ENCODE data around the gene CLEC4M. TPM values are rescaled to one million over a fixed set of nuclear protein-coding genes. Genes with fewer than 3 reads are reported as not detected.

Gene CLEC4M
- total and polyA plus RNA-seq, 2 experiments from 2014 or later, result not detected

DNA sequence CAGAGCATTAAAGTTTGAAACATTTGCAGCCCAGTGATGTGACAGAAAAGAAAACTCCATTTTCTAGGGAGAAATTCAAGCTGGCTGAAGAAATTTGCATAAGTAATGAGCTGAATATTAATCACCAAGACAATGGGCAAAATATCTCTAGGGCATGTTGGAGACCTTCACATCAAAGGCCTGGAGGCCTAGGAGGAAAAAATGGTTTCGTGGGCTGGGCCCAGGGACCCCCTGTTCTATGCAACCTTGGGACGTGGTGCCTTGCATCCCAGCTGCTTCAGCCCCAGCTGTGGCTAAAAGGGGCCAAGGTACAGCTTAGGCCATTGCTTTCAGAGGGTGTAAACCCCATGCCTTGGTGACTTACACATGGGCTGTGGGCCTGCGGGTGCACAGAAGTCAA, 5.7 kb upstream of the CLEC4M start:
- no peaks in the 10 kb centered on the region for H3K79me2 ChIP-seq (replicated peaks; ENCODE audit: insufficient read depth)
- H3K36me3 ChIP-seq (ENCODE audit: insufficient read depth), result peaks cover 6% of the 10 kb centered on the region; the same call in 1 of the 2 replicates
- DNase-seq (ENCODE audit: low spot score), result no peak
- H3K27ac ChIP-seq (ENCODE audit: low read depth), result no peak overlapping the region
- Mint-ChIP-seq H3K36me3 (ENCODE audit: low read depth) (peaks cover 38% of the 10 kb centered on the region), H3K9me3 (peaks cover 84% of the 10 kb centered on the region), H3K27me3 (ENCODE audit: insufficient read depth, low read depth, poor library complexity) (peaks cover 4% of the 10 kb centered on the region), H3K4me1 (no peaks in the 10 kb centered on the region), H3K4me3 (no peak overlapping the region), H3K27ac (no peak overlapping the region)
- no peak for TF ChIP-seq EZH2 (IDR thresholded peaks at IDR 0.05; ENCODE audit: low read depth, unreplicated experiment)
- TF ChIP-seq ZNF331 (CRISPR knock-in tag; IDR thresholded peaks at IDR 0.05; ENCODE audit: low read depth), result no peak
- no peak for TF ChIP-seq CREB1 (CRISPR knock-in tag; IDR thresholded peaks at IDR 0.05; ENCODE audit: low read depth)
- TF ChIP-seq EZH2phosphoT487 (IDR thresholded peaks at IDR 0.05; ENCODE audit: unreplicated experiment), result no peak
- TF ChIP-seq, protein P1, sequence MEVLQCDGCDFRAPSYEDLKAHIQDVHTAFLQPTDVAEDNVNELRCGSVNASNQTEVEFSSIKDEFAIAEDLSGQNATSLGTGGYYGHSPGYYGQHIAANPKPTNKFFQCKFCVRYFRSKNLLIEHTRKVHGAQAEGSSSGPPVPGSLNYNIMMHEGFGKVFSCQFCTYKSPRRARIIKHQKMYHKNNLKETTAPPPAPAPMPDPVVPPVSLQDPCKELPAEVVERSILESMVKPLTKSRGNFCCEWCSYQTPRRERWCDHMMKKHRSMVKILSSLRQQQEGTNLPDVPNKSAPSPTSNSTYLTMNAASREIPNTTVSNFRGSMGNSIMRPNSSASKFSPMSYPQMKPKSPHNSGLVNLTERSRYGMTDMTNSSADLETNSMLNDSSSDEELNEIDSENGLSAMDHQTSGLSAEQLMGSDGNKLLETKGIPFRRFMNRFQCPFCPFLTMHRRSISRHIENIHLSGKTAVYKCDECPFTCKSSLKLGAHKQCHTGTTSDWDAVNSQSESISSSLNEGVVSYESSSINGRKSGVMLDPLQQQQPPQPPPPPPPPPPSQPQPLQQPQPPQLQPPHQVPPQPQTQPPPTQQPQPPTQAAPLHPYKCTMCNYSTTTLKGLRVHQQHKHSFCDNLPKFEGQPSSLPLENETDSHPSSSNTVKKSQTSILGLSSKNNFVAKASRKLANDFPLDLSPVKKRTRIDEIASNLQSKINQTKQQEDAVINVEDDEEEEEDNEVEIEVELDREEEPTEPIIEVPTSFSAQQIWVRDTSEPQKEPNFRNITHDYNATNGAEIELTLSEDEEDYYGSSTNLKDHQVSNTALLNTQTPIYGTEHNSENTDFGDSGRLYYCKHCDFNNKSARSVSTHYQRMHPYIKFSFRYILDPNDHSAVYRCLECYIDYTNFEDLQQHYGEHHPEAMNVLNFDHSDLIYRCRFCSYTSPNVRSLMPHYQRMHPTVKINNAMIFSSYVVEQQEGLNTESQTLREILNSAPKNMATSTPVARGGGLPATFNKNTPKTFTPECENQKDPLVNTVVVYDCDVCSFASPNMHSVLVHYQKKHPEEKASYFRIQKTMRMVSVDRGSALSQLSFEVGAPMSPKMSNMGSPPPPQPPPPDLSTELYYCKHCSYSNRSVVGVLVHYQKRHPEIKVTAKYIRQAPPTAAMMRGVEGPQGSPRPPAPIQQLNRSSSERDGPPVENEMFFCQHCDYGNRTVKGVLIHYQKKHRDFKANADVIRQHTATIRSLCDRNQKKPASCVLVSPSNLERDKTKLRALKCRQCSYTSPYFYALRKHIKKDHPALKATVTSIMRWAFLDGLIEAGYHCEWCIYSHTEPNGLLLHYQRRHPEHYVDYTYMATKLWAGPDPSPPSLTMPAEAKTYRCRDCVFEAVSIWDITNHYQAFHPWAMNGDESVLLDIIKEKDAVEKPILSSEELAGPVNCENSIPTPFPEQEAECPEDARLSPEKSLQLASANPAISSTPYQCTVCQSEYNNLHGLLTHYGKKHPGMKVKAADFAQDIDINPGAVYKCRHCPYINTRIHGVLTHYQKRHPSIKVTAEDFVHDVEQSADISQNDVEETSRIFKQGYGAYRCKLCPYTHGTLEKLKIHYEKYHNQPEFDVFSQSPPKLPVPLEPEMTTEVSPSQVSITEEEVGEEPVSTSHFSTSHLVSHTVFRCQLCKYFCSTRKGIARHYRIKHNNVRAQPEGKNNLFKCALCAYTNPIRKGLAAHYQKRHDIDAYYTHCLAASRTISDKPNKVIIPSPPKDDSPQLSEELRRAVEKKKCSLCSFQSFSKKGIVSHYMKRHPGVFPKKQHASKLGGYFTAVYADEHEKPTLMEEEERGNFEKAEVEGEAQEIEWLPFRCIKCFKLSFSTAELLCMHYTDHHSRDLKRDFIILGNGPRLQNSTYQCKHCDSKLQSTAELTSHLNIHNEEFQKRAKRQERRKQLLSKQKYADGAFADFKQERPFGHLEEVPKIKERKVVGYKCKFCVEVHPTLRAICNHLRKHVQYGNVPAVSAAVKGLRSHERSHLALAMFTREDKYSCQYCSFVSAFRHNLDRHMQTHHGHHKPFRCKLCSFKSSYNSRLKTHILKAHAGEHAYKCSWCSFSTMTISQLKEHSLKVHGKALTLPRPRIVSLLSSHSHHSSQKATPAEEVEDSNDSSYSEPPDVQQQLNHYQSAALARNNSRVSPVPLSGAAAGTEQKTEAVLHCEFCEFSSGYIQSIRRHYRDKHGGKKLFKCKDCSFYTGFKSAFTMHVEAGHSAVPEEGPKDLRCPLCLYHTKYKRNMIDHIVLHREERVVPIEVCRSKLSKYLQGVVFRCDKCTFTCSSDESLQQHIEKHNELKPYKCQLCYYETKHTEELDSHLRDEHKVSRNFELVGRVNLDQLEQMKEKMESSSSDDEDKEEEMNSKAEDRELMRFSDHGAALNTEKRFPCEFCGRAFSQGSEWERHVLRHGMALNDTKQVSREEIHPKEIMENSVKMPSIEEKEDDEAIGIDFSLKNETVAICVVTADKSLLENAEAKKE (CRISPR knock-in tag; IDR thresholded peaks at IDR 0.05), result no peak
- no peak for TF ChIP-seq POLR2AphosphoS5 (IDR thresholded peaks at IDR 0.05; ENCODE audit: low read depth)
- TF ChIP-seq JUNB (IDR thresholded peaks at IDR 0.05; ENCODE audit: unreplicated experiment), result no peak
- no peak for TF ChIP-seq NANOG (IDR thresholded peaks at IDR 0.05; ENCODE audit: borderline replicate concordance)
- TF ChIP-seq, protein P2, sequence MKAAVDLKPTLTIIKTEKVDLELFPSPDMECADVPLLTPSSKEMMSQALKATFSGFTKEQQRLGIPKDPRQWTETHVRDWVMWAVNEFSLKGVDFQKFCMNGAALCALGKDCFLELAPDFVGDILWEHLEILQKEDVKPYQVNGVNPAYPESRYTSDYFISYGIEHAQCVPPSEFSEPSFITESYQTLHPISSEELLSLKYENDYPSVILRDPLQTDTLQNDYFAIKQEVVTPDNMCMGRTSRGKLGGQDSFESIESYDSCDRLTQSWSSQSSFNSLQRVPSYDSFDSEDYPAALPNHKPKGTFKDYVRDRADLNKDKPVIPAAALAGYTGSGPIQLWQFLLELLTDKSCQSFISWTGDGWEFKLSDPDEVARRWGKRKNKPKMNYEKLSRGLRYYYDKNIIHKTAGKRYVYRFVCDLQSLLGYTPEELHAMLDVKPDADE (IDR thresholded peaks at IDR 0.05), result no peak
- TF ChIP-seq STAT1 (IDR thresholded peaks at IDR 0.05; ENCODE audit: unreplicated experiment), result no peak
- TF ChIP-seq, protein P3, sequence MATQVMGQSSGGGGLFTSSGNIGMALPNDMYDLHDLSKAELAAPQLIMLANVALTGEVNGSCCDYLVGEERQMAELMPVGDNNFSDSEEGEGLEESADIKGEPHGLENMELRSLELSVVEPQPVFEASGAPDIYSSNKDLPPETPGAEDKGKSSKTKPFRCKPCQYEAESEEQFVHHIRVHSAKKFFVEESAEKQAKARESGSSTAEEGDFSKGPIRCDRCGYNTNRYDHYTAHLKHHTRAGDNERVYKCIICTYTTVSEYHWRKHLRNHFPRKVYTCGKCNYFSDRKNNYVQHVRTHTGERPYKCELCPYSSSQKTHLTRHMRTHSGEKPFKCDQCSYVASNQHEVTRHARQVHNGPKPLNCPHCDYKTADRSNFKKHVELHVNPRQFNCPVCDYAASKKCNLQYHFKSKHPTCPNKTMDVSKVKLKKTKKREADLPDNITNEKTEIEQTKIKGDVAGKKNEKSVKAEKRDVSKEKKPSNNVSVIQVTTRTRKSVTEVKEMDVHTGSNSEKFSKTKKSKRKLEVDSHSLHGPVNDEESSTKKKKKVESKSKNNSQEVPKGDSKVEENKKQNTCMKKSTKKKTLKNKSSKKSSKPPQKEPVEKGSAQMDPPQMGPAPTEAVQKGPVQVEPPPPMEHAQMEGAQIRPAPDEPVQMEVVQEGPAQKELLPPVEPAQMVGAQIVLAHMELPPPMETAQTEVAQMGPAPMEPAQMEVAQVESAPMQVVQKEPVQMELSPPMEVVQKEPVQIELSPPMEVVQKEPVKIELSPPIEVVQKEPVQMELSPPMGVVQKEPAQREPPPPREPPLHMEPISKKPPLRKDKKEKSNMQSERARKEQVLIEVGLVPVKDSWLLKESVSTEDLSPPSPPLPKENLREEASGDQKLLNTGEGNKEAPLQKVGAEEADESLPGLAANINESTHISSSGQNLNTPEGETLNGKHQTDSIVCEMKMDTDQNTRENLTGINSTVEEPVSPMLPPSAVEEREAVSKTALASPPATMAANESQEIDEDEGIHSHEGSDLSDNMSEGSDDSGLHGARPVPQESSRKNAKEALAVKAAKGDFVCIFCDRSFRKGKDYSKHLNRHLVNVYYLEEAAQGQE (IDR thresholded peaks at IDR 0.05; ENCODE audit: unreplicated experiment), result no peak
- no peak for TF ChIP-seq ZNF114 (CRISPR knock-in tag; IDR thresholded peaks at IDR 0.05)
- TF ChIP-seq, protein P4, sequence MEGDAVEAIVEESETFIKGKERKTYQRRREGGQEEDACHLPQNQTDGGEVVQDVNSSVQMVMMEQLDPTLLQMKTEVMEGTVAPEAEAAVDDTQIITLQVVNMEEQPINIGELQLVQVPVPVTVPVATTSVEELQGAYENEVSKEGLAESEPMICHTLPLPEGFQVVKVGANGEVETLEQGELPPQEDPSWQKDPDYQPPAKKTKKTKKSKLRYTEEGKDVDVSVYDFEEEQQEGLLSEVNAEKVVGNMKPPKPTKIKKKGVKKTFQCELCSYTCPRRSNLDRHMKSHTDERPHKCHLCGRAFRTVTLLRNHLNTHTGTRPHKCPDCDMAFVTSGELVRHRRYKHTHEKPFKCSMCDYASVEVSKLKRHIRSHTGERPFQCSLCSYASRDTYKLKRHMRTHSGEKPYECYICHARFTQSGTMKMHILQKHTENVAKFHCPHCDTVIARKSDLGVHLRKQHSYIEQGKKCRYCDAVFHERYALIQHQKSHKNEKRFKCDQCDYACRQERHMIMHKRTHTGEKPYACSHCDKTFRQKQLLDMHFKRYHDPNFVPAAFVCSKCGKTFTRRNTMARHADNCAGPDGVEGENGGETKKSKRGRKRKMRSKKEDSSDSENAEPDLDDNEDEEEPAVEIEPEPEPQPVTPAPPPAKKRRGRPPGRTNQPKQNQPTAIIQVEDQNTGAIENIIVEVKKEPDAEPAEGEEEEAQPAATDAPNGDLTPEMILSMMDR (conservative IDR thresholded peaks at IDR 0.05; ENCODE audit: low read depth in 2 of 2), result no peak
- H3K27me3 ChIP-seq (ENCODE audit: insufficient read depth), result no peaks in the 10 kb centered on the region
- no peaks in the 10 kb centered on the region for H3K4me1 ChIP-seq (ENCODE audit: insufficient read depth)
- H3K4me3 ChIP-seq, result no peak overlapping the region
- no peaks in the 10 kb centered on the region for H3K9me2 ChIP-seq (ENCODE audit: insufficient read depth)
- H2AFZ ChIP-seq, result no peak overlapping the region
- no peaks in the 10 kb centered on the region for H3F3A ChIP-seq (replicated peaks; ENCODE audit: low read depth)
- H4K20me1 ChIP-seq (replicated peaks; ENCODE audit: insufficient read depth), result no peaks in the 10 kb centered on the region
- no peak overlapping the region for H3K4me2 ChIP-seq
- ATAC-seq, result no peak

All from GM23338 (cell line).